ENCODE data around the gene PLD3.

Gene PLD3

GRCh38 chr19:40387155-40387554 is 38.7 kb downstream of the PLD3 start:
- TF ChIP-seq, protein P1, sequence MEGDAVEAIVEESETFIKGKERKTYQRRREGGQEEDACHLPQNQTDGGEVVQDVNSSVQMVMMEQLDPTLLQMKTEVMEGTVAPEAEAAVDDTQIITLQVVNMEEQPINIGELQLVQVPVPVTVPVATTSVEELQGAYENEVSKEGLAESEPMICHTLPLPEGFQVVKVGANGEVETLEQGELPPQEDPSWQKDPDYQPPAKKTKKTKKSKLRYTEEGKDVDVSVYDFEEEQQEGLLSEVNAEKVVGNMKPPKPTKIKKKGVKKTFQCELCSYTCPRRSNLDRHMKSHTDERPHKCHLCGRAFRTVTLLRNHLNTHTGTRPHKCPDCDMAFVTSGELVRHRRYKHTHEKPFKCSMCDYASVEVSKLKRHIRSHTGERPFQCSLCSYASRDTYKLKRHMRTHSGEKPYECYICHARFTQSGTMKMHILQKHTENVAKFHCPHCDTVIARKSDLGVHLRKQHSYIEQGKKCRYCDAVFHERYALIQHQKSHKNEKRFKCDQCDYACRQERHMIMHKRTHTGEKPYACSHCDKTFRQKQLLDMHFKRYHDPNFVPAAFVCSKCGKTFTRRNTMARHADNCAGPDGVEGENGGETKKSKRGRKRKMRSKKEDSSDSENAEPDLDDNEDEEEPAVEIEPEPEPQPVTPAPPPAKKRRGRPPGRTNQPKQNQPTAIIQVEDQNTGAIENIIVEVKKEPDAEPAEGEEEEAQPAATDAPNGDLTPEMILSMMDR (IDR thresholded peaks at IDR 0.05; ENCODE audit: insufficient read depth, low read length, poor library complexity, severe bottlenecking), result no peak
- DNase-seq (ENCODE audit: extremely low read depth, insufficient read length), result no peak
- Histone ChIP-seq H3K36me3 (ENCODE audit: control insufficient read depth, insufficient read depth, low read length) (no peaks in the 10 kb centered on the region), H3K4me3 (replicated peaks; ENCODE audit: low read depth, low read length) (no peak overlapping the region), H3K27me3 (replicated peaks; ENCODE audit: control insufficient read depth, insufficient read depth, low read length) (no peaks in the 10 kb centered on the region)

GRCh38 chr19:40388481-40388880 is 40.0 kb downstream of the PLD3 start:
- H3K27me3 ChIP-seq (replicated peaks; ENCODE audit: control insufficient read depth, insufficient read depth, low read length), result no peaks in the 10 kb centered on the region
- no peak for DNase-seq (ENCODE audit: extremely low read depth, insufficient read length)
- TF ChIP-seq, protein P1 (IDR thresholded peaks at IDR 0.05; ENCODE audit: insufficient read depth, low read length, poor library complexity, severe bottlenecking), result no peak
- no peaks in the 10 kb centered on the region for H3K36me3 ChIP-seq (ENCODE audit: control insufficient read depth, insufficient read depth, low read length)
- H3K4me3 ChIP-seq (replicated peaks; ENCODE audit: low read depth, low read length), result no peak overlapping the region

DNA sequence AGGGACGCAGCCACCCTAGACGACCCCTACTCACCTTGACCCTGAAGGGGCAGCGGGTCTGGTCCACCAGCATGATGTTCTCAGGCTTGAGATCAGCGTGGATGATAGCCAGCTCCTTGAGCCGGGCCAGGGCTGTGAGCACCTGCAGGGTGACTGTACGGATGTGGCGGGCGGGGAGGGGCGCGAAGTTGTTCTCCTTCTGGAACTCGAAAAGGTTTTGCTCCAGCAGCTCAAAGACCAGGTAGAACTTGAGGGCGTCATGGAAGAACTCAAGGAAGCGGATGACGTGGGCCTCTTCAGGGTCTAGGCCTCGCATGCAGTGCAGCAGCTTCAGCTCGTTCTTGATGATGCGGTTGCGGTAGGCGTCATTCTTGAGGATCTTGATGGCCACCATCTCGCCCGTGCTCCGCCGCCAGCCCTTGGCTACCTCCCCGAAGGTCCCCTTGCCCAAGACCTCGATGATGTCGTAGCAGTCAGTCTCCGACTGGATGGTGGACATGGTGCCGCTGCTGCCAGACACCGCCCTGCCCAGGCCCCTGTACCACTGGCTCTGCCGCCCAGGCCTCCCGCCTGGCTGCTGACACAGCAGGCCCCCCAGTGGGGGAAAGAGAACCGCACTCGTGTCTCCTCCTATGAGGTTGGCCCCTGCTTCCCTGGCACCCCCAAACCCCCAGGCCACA is 41.0 kb downstream of the PLD3 start:
- H3K4me3 ChIP-seq (replicated peaks; ENCODE audit: low read depth, low read length), result no peak overlapping the region
- DNase-seq (ENCODE audit: extremely low read depth, insufficient read length), result no peak
- H3K36me3 ChIP-seq (ENCODE audit: control insufficient read depth, insufficient read depth, low read length), result no peaks in the 10 kb centered on the region
- H3K27me3 ChIP-seq (replicated peaks; ENCODE audit: control insufficient read depth, insufficient read depth, low read length), result no peaks in the 10 kb centered on the region
- TF ChIP-seq, protein P1 (IDR thresholded peaks at IDR 0.05; ENCODE audit: insufficient read depth, low read length, poor library complexity, severe bottlenecking), result no peak

DNA sequence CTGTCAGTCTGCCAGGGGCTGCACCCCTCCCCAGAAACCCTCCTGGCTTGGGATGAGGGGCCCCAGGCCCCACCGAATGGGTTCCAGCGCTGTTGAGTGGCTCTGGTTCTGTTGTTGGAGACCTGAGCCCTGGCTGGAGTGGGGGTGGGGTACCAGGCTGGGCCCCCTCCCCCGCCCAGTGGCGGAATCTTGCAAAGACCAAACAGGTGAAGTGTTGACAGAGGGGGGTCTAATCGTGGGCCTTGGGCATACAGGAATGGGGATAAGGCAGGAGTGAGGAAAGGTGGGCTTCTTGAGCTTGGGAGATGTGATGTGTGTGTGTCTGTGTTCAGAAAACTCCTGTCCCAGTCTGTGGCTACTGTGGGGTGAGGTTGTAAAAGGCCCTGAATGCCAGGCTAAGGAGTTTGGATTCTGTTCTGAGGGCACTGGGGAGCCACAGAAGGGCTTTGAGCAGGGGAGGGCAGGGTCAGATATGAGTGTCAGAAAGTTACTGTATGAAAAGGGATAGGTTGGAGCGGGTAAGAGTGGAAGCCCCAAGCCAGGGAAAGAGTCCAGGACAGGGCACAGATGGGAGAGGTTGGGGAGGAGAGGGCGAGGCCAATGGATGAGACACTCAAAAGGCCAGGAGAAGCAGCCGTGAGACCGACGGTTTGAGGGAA is 41.7 kb downstream of the PLD3 start, which contains the start of gene HIPK4:
HIPK4 (minus strand) TSS at position 98 of the 659 bp plus-strand sequence. CDS start 279 bp downstream, outside the sequence.
- DNase-seq (ENCODE audit: extremely low read depth, insufficient read length), result no peak
- H3K36me3 ChIP-seq (ENCODE audit: control insufficient read depth, insufficient read depth, low read length), result no peaks in the 10 kb centered on the region
- H3K27me3 ChIP-seq (replicated peaks; ENCODE audit: control insufficient read depth, insufficient read depth, low read length), result no peaks in the 10 kb centered on the region
- H3K4me3 ChIP-seq (replicated peaks; ENCODE audit: low read depth, low read length), result no peak within 1 kb of the TSS
- TF ChIP-seq, protein P1 (IDR thresholded peaks at IDR 0.05; ENCODE audit: insufficient read depth, low read length, poor library complexity, severe bottlenecking), result no peak

DNA sequence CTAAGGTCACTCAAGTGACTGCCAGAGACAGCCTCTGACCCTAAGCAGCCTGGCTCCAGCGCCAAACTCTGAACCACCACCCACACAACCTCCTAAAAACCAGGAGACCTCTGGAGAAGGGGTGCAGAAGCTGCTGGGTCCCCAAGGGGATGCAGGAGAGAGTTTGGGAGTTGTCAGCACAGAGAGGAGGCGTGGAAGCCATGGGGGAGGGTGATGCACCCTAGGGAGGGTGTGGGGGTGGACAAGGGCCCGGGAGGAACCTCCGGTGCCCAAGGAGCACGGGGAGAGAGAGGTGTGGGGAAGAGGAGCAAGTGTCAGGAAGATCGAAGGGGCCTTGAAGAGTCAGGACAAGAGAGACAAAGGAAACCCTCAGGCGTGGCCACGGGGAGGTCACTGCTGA is 43.6 kb downstream of the PLD3 start:
- no peak for DNase-seq (ENCODE audit: extremely low read depth, insufficient read length)
- H3K27me3 ChIP-seq (replicated peaks; ENCODE audit: control insufficient read depth, insufficient read depth, low read length), result no peaks in the 10 kb centered on the region

More for the DNA sequence above, 43.6 kb downstream of the PLD3 start:
- no peaks in the 10 kb centered on the region for H3K36me3 ChIP-seq (ENCODE audit: control insufficient read depth, insufficient read depth, low read length)
- no peak overlapping the region for H3K4me3 ChIP-seq (replicated peaks; ENCODE audit: low read depth, low read length)
- TF ChIP-seq, protein P1 (IDR thresholded peaks at IDR 0.05; ENCODE audit: insufficient read depth, low read length, poor library complexity, severe bottlenecking), result no peak
